NCI-H1048 (cell line): ENCODE measurements around the gene UST.
"Not testable (repeated sequence)": the region's sequence is repeated elsewhere in the genome, so short reads cannot be mapped to it uniquely, and the experiment has no call there.

Experiments used
- DNase-seq: peaks from one replicate; lab custom pipeline; 2025; lab: John Stamatoyannopoulos, UW

Gene UST

GRCh38 chr6:149089510-149089909, 342.7 kb downstream of the UST start:
- no peak for DNase-seq

- DNase-seq, result no peak
These were observed 344.1 kb downstream of the UST start for GRCh38 chr6:149090937-149091336.

GRCh38 chr6:149093643-149094042, 346.8 kb downstream of the UST start:
- no peak for DNase-seq

- no peak for DNase-seq
These were observed 347.3 kb downstream of the UST start for GRCh38 chr6:149094156-149094555.

- no peak for DNase-seq
These were observed 348.1 kb downstream of the UST start for GRCh38 chr6:149094934-149095351.

GRCh38 chr6:149095842-149096241, 349.0 kb downstream of the UST start:
- no peak for DNase-seq

GRCh38 chr6:149097794-149098193, 351.0 kb downstream of the UST start:
- DNase-seq, result no peak

GRCh38 chr6:149098700-149099276, 352.0 kb downstream of the UST start:
- no peak for DNase-seq

GRCh38 chr6:149102324-149102723, 355.5 kb downstream of the UST start:
- no peak for DNase-seq

GRCh38 chr6:149103950-149104349, 357.1 kb downstream of the UST start:
- DNase-seq, result not testable (repeated sequence)

- no peak for DNase-seq
These were observed 360.7 kb downstream of the UST start for GRCh38 chr6:149107520-149107919.

GRCh38 chr6:149108038-149108748, 361.4 kb downstream of the UST start:
- no peak for DNase-seq

- DNase-seq, result no peak
These were observed 361.9 kb downstream of the UST start for GRCh38 chr6:149108749-149109100.

- DNase-seq, result no peak
These were observed 362.7 kb downstream of the UST start for GRCh38 chr6:149109397-149110070.

- DNase-seq, result no peak
These were observed 364.8 kb downstream of the UST start for GRCh38 chr6:149111556-149112115.

GRCh38 chr6:149112976-149113375, 366.1 kb downstream of the UST start:
- no peak for DNase-seq

- no peak for DNase-seq
These were observed 367.3 kb downstream of the UST start for GRCh38 chr6:149114167-149114566.

GRCh38 chr6:149118737-149119653, 372.2 kb downstream of the UST start:
- DNase-seq, result no peak

- DNase-seq, result no peak
These were observed 376.3 kb downstream of the UST start for GRCh38 chr6:149122850-149123821.

- DNase-seq, result no peak
These were observed 378.5 kb downstream of the UST start for GRCh38 chr6:149125309-149125708.
